HG02610 (cell line): ENCODE measurements around the gene PPIL1.
"Not testable (repeated sequence)": the region's sequence is repeated elsewhere in the genome, so short reads cannot be mapped to it uniquely, and the experiment has no call there.

ENCODE experiments used
- ATAC-seq: cut with Tn5 transposase; IDR thresholded peaks from one replicate; pipeline ENCODE4 v1.9.1; 2021; ENCODE audit warnings: mild to moderate bottlenecking, moderate library complexity; ENCODE audit not compliant: unreplicated experiment

The PPIL1 gene

DNA sequence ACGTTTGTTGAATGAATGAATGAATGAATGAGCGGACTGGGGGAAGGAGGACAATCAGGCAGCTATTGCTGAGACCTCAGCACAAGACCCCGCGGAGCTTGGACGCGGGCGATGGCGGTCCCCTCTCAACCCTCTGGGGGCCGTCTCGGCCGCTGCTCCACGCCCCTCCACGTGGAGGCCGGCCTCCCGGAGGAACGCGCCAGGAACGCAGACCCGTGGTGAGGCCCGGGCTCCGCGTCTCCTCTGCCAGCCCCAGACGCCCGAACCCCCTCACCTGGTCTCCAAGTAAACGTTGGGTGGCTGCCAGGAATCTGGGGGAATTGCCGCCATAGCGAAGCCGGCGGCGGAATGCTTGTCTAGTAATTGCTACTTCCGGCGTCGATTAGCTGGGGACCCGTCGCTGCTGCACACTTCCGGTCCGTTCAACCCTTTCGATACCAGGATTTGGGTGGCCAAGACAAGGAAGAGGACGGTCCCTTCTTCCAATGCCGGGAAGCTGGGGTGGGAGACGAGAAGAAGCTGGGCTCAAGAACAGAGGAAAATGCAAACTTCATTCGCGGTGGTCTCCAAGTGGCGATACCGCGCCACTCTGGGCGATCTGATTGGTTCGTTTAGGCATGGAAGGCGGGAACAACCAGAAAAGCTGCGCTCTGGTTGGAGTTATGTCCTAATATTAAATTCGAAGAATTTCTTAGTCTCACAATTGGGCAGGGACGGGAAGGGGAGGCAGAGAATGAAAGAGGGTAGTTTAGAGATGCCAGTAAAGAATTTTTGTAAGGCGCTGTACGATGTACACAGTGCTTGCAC, at the start of gene PPIL1:
TSS of gene PPIL1 (minus strand) at position 361 of the 807 bp plus-strand sequence. CDS start at position 330, 31 bp downstream.
- peak; percentile 83 for ATAC-seq

- ATAC-seq, result no peak
Measured at GRCh38 chr6:36924131-36924530, 49.5 kb upstream of the PPIL1 start.

GRCh38 chr6:36920546-36920945, 45.9 kb upstream of the PPIL1 start:
- no peak for ATAC-seq

GRCh38 chr6:36920049-36920448, 45.4 kb upstream of the PPIL1 start:
- ATAC-seq, result no peak

DNA sequence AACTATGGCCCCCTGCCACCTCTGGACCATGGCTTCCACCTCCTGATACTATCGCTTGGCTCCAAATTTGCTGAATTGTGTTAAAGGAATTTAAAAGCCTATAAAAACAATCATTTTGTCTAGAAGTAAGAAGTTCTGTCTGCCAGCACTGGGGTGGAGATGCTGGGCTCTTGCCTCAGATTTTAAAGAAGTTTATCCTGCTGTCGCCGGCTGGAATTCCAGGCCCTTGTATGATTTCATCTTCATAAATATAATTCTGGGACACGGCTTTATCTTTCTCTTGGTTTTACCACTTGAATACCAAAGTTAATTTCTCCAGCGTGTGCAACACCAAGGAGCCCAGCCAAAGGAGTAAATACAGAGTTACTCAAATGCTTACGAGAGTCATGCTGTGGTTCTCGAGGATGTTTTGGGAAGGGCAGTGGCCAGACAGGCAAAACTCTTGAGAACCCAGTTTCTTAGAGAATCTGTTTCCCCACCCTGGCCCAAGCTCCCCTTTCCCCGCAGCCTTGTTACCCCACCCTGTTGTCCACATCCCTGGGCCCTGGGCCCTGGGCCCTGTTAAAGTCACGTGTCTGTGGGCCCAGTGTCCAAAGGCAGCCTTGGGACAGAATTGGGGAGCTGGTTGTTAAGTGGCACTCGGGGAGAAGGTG, 43.1 kb upstream of the PPIL1 start:
- no peak for ATAC-seq

DNA sequence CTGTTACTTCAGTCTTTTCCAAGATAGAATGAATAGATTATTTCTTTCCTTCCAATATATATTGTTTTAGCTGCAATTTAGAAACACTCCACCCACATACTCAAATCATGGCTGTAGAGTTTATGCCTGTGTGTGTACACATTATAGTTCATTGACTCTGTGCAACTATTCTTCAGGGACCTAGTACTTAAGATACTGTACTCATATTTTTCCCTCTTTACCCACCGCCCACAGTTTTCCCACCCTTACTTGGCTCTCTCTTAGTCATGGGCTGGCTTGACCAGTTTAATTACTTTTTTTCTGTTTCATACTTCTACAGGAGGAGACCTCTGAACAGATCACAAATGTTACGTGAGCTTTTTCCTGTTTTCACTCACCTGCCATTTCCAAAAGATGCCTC, 41.5 kb upstream of the PPIL1 start:
- no peak for ATAC-seq

- ATAC-seq, result no peak
Measured at GRCh38 chr6:36915599-36915998, 41.0 kb upstream of the PPIL1 start.

GRCh38 chr6:36914227-36914794, 39.7 kb upstream of the PPIL1 start:
- no peak for ATAC-seq

DNA sequence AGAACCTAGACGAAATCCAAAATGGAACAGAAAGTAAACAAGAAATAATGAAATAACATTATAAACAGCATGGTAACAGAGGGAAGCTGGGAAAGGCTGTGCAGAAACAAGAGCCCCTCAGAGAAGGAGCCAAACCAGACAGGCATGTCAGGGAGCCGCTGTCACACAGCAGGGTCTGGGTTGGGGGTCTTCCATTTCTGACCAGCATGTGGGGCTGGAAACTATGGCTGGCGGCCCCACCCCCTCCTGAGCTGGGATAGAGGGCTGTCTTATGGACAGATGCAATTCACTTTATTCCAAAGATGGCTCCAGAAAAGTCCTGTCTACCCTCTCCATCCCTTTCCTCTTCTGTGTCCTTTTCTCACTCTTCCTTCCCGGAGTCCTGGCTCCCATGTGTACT, 38.5 kb upstream of the PPIL1 start:
- ATAC-seq, result no peak

GRCh38 chr6:36912586-36912985, 38.0 kb upstream of the PPIL1 start:
- peak; percentile 92 for ATAC-seq

GRCh38 chr6:36912030-36912454, 37.4 kb upstream of the PPIL1 start:
- ATAC-seq, result peak; percentile 23

GRCh38 chr6:36908747-36909146, 34.1 kb upstream of the PPIL1 start:
- ATAC-seq, result no peak

DNA sequence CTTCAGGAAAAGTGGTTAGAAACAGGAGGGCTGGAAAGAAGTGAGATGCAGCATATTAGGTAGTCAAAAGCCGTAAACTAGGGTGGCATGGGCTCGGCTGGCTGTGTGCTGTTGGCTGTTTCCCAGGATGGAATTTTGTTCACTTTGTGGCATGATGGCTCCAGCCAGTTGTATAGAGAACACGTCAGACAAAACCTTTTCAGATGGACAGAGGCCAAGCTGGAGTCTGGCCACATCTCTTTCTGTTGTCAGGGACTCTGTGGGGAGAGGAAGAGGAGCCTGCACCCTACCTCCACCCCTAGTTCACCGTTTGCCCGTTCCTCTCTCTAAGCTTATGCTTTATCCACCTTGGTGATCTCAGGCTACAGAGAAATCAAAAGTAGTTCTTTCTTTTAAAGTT, 33.2 kb upstream of the PPIL1 start:
- no peak for ATAC-seq

GRCh38 chr6:36906539-36907325, 32.1 kb upstream of the PPIL1 start:
- ATAC-seq, result no peak

GRCh38 chr6:36904851-36905393, 30.3 kb upstream of the PPIL1 start:
- ATAC-seq, result no peak

- no peak for ATAC-seq
Measured at GRCh38 chr6:36904114-36904513, 29.5 kb upstream of the PPIL1 start.

- no peak for ATAC-seq
Measured at GRCh38 chr6:36897609-36898008, 23.0 kb upstream of the PPIL1 start.

DNA sequence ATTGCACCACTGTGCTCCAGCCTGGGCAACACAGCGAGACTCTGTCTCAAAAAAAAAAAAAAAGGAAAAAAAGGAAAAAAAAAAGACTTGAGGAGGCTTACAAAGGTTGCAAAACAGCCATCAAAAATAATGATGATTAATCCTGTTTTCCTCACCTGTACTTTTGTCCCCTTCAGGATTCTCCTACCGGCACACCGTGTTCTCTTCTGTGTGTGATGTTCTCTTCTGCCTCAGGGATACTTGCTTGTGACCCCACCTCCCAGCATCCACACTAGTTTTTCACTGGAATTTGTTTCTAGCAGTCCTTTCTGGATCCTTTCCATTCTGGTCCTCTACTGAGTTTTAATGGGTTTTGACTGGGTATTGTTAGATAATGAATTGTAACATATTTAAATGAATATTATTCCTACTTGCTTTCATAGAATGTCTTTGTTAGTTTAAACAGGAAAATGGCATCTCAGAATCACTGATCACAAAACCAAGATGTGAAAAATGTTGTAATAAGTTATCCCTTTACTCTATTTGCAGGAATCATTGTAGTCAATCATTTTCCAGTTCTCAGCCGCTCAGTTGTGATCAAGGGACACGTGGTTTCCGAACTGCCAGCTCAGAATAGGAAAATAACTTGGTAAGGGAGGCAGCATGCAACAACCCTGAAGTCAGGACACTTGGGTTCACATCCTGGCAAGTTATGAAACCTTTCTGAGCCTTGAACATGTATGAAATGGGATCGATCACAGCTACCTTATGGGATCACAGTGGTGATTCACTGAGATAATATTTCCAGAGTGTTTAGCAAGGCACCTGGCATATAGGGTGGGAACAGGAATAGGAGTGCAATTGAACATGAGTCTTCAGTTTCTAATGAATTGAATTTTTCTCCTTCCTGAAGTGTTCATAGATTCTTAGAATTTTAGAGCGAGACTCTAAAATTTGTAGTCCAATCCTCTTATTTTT, 19.7 kb upstream of the PPIL1 start:
- ATAC-seq, result no peak

- ATAC-seq, result not testable (repeated sequence)
Measured at GRCh38 chr6:36891153-36891552, 16.6 kb upstream of the PPIL1 start.
